CD4-positive, alpha-beta T cell treated with Interleukin-17A for 4 hours (primary cell): ENCODE data around the gene TP53BP2.
"Not testable (repeated sequence)": the region's sequence is repeated elsewhere in the genome, so short reads cannot be mapped to it uniquely, and the experiment has no call there.

ENCODE experiments used
- DNase-seq: peaks from one replicate; pipeline ENCODE4 v3.0.0-alpha.2; 2020; ENCODE audit warnings: mixed read lengths

Gene TP53BP2

GRCh38 chr1:223758734-223759133 is 87.0 kb downstream of the TP53BP2 start:
- DNase-seq = no peak

GRCh38 chr1:223756806-223757700 is 88.7 kb downstream of the TP53BP2 start:
- DNase-seq = no peak

GRCh38 chr1:223755992-223756775 is 89.6 kb downstream of the TP53BP2 start:
- DNase-seq = no peak

- no peak for DNase-seq
Measured at GRCh38 chr1:223755432-223755792, 90.3 kb downstream of the TP53BP2 start.

GRCh38 chr1:223754681-223755431 is 90.9 kb downstream of the TP53BP2 start:
- no peak for DNase-seq

- DNase-seq = no peak
Measured at GRCh38 chr1:223752721-223753515, 92.8 kb downstream of the TP53BP2 start.

GRCh38 chr1:223751696-223752095 is 94.1 kb downstream of the TP53BP2 start:
- DNase-seq = no peak

GRCh38 chr1:223750730-223751570 is 94.8 kb downstream of the TP53BP2 start:
- DNase-seq = no peak

- peak; percentile 79 for DNase-seq
Measured at GRCh38 chr1:223748773-223749733, 96.7 kb downstream of the TP53BP2 start.

- DNase-seq = peak; percentile 31
Measured at GRCh38 chr1:223748405-223748772, 97.4 kb downstream of the TP53BP2 start.

GRCh38 chr1:223747838-223748335 is 97.9 kb downstream of the TP53BP2 start:
- DNase-seq = no peak

- DNase-seq = no peak
Measured at GRCh38 chr1:223745731-223746130, 100.0 kb downstream of the TP53BP2 start.

- DNase-seq = no peak
Measured at GRCh38 chr1:223742856-223743517, 102.8 kb downstream of the TP53BP2 start.

- DNase-seq = no peak
Measured at GRCh38 chr1:223741861-223742260, 103.9 kb downstream of the TP53BP2 start.

- DNase-seq = not testable (repeated sequence)
Measured at GRCh38 chr1:223740038-223740736, 105.6 kb downstream of the TP53BP2 start.

- DNase-seq = no peak
Measured at GRCh38 chr1:223739366-223740037, 106.2 kb downstream of the TP53BP2 start.

- no peak for DNase-seq
Measured at GRCh38 chr1:223738465-223739365, 107.0 kb downstream of the TP53BP2 start.
